DLD1 (cell line): ENCODE results near the gene RASD2.

ENCODE experiments used
- in situ Hi-C: cut with HindIII; loops from 2 replicates; pipeline ENCODE4 v1.10.0; 2017; ENCODE audit warnings: low sequenced_read_pairs

The RASD2 gene

DNA sequence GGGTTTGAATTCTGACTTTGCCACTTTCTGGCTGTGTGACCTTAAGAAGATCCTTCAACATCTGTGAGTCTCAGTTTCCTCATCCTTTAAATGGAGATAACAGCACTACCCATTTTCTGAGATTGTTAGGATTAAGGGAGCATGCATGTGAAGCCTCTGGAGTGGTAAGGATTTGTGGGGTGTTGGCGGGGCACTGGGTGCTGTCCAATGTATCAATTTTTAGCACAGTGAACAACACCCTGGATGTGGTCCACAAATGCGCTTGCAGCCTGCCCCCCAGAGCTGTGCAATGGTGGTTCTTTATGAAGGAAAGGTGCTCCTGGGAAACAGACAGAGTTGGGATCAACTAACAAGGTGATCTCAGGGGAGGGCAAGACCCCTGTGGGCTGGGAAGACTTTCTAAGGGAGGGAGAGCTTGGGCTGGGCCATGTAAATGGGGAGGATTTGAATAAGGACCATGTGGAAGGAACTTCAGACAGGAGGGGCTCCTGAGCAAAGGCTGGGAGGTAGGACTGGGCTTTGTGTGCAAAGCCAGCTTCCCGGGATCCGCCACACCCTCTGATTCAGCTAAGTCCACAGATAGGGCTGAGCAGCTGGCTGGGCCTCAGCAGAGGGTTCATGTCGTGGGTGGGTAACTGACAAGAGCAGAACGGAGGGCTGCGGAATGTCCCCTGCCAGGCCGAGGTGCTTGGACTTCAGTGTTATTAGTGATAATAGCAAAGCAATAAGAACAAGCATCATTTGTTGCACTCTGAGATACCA, 22.7 kb upstream of the RASD2 start:
- in situ Hi-C loops = no loop called here

DNA sequence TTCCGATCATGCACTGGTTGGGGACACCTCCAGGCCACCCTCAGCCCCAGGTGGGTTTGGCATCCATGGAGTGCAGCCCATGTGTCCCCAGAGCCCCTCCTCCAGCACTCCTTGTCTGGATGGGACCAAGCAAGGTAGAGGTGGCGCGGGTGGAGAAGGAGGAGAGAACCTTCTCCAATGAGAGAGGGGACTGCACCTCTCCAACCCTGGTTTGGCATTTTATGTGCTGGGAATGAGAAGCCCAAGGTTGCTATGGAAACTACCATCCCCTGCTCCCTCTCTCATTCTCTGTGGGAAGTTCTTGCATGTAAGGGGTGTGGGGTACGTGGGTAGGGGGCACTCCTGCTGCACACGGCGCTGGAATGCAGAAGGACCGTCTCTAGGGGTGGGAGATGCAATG, 21.8 kb upstream of the RASD2 start:
- in situ Hi-C loops = no loop called here

DNA sequence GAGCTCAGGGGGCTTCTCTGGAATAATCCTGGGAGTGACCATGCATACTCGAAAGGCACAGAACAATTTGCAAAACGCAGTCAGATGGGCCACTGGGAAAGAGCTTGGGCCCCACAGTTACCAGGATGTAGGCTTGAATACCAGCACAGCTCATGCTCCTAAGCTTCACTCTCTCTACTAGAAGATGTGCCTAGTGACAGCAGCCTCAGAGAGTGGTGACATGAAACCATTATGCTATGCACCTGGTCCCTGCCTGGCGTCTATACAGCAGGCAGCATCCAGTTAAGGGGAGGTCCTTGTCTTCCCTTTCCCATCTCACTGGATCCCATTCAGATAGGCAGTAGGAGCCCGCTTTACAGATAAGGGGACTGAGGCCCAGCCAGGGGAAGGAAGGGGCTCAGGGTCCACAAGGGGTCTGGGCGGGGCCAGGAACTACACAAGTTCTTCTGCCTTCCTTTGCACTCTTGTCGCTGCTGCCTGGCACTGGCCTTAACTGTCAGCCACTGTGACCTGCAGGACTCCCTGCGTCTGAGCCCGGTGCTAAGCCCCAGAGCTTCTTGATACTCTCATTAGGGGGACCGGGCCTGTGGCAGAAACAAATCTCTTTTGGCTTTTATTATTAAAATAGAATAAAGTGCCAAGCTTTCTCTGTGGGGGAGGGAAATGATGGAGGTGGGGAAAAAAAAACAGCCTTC, 21.2 kb upstream of the RASD2 start:
- in situ Hi-C loops = no loop called here

DNA sequence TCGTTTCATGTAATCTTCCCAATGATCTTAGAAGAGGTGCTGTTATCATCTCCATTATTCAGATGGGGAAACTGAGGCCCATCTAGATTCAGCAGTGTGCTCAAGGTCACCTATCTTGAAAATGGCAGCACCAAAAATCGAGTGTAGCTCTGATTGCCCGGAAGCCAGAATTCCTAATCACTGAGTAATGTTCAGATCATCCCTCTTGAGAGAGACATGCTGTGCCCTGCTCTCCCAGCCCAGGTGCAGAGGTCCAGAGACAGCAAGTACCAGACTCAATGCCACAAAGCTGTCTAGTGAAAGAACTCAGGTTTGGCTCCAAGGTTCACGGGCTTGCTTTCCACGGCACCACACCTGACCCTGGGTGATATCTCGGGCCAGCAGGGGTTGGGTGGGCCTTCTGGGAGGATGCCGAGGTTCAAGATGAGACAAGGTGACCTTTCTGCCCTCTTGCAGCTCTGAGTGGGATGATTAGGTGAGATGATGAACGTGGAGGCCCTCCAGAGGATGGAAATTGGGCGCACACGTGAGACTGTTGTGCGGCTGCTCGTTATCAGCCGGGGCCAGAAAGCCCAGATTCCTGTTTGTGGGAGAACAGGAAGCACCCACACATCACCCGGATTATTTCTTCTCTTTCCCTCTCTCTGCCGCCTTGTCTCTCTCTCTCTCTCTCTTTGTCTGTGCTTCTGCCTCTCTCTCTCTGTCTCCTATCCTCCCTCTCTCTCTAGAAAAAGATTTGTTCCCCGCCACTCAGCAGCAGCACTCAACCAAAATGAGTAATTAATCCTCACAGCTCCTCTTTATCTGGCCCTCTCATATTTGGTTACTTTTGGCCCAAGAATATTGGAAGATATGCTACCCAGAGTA, 19.0 kb upstream of the RASD2 start:
- in situ Hi-C loops = no loop called here

DNA sequence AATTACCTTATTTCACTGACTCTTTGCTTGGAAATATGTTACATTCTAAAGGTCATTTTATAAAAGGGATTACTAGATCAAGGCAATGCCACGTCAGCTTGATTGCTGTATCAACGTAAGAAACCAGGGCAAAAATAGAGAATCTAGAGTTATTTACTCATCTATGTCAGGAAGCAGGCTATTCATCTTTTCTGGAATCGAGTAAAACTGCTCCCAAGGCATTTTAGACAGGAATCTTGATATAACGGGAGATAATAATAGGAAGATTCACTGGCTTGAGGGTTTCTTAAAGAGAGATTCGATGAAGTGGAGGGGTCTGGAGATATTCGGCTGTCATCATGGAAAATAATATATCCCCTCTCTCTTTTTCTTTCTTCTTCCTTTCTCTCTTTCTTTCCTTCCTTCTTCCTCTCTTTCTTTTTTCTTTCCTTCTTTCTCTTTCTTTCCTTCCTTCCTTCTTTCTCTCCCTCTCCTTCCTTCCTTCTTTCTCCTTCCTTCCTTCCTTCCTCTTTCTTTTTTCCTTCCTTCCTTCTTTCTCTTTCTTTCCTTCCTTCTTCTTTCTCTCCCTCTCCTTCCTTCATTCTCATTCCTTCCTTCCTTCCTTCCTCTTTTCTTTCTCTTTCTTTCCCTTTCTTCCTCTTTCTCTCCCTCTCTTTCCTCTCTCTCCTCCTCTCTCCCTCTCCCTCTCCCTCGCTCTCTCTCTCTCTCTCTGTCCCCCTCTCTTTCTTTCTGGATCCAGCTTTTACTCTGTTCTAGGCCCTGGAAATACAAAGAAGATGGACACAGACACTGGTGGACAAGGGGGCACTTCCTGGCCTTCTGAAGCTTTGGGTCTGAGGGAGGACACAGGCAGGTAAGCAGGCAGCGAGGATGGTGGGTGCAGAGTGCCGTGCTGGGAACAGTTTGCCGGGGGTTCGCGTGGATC, 18.1 kb upstream of the RASD2 start:
- in situ Hi-C loops = no loop called here

DNA sequence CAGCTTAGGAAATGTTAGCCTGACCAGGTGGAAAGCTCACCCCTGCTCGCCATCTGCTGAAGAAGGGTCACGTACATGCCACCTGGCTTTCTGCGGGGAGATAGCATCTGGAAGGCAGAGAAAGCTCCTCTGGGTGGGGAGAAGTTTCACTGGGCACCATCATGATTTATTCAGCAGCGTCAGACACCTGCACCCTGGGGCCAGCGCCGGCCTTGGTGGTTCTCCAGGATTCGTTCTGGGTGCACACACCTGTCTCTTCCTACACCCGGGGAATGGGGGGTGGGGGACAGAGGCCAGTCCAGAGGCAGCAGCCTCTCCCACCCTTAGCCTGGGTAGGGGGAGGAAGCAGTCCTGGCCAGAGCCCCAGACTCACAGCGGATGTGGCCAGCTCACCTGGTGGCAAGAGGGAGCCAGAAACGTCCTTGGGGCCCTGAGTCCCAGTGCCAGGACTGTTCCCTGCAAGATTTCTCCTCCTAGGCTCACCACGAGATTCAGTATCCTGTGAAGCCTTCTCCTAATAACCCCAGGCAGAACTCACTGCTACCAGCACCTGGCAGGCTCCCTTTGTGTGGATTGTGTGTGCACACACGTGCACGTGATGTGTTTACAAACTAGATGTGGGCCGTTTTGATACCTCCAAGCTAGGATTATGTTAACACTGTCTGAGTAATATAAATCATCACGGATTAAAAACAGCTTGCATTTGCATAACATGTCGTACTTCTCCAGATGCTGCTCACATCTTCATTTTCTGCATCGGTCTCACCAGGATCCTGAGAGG, 17.3 kb upstream of the RASD2 start:
- in situ Hi-C loops = no loop called here

DNA sequence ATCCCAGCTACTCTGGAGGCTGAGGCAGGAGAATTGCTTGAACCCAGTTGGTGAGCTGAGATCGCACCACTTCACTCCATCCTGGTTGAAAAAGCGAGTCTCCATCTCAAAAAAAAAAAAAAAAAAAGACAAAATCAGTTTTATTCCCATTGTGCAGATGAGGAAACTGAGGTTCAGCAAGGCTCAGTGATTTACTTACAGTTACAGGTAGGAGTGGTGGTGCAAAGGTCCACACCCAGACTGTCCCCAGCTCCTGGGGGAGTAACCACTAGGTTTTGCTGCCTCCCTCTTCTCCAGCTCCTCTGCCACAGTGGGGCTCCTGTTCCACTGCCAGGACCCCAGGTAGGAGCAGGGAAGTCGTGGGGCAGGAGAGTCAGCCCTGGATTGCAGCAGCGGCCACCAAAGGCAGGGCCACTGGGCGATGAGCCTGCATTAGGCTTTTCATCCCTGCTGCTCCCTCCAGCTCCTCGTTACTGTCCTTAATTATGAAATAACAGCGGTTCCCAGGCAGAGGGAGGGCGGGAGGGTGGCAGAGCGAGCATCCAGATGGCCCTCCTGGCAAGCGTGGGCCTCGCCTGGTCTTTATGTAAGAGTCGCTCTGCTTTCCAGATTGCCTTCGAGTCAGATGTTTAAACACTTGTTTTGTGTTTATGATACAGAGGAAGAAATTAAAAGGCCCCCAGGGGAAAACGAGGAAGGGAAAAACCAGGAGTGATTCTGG, 15.5 kb upstream of the RASD2 start:
- in situ Hi-C loops = no loop called here

DNA sequence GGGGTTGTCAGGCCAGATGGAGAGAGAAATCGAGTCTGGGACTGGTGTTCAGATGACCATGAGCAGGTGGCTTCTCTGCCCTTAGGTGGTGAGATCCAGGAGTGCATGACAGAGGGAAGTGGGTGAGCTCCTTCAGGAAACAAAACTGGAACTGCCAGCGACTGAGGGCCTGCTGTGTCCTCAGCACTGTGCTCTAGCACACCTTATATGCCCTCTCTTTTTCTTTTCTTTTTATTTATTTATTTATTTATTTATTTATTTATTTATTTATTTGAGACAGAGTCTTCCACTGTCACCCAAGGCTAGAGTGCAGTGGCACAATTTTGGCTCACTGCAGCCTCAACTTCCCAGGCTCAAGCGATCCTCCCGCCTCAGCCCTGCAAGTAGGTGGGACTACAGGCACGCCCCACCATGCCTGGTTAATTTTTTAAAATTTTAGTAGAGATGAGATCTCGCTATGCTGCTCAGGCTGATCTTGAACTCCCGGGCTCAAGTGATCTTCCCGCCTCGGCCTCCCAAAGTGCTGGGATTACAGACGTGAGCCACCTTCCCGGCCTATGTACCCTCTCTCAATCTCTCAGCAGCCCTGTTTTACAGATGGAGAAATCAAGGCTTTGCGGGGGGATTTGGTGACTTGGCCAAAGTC, 14.8 kb upstream of the RASD2 start:
- in situ Hi-C loops = no loop called here

DNA sequence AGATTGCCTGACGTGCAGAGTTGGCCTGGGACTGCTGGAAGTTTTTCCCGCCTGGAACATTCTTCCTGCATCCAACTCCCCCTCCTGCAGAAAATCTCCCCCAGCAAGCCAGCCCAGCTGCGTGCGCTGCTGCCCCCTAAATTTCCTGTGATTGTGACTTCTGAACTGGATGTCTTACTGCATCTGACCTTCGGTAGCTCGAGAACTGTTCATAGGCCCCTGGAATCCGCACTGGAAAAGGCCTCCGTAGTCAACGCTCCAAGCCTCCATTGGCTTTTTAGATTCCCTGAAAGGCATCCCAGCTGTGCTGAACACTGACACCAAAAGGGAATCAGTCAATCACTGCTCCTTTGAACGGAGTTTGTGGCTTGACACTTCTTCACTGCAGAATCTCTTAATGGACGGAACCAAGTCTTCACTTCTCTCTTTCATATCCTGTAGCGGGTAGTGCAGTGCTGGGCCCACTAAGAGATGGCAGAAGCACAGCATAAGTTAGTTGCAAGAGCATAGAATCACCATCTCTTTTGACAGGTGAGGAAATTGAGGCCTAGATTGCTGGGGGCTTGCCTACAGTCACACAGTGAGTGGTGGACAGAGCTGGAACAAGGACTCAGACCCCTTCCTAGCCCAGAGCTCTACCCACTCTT, 14.2 kb upstream of the RASD2 start:
- in situ Hi-C loops = no loop called here

DNA sequence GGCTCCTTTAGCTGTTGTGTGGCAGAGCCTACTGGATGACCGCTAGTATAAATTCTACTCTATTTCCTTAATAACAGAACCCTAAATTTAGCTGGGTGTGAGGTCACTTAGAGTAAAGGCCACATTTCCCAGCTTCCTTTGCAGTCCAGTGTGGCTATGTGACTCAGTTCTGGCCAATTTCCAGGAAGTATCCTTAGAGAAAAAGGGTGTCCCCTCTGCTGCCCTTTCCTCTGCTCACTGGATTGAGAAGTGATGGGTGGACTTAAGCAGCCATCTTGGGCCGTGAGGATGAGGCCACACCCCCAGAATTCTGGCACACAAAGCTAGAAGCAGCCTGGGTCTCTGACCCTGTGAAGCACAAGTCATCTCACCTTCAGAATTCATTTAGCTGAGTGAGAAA, 11.7 kb upstream of the RASD2 start:
- in situ Hi-C loops = no loop called here

DNA sequence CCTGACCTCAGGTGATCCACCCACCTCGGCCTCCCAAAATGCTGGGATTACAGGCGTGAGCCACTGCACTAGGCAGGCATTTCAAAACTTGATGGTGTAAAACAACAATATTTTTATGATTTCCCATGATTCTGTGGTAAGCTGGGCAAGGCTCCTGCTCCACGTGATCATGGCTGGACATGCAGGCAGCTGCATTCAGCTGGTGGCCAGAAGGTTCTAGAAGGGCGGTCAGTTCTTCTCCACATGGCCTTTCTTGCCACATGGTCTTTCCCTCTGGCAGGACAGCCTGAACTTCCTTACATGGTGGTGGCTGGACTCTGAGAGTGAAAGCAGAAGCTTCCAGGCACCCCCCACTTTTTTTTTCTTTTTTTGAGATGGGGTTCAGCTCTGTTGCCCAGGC, 9.9 kb upstream of the RASD2 start:
- in situ Hi-C loops = no loop called here

DNA sequence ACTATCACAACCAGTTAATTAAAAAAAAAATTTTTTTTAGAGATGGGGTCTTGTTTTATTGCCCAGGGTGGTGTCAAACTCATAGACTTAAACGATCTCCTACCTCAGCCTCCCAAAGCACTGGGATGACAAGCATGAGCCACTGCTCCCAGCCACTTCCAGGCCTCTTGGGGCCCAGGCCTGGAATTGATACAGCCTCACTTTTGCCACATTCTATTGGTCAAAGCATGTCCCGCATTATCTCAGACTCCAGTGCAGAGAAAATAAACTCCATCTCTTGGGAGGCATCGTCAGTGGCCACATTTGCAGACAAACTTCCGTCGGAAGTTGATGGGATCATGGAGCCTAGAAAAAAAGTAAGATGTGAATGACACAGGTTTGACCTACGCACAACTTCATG, 9.4 kb upstream of the RASD2 start:
- in situ Hi-C loops = no loop called here

DNA sequence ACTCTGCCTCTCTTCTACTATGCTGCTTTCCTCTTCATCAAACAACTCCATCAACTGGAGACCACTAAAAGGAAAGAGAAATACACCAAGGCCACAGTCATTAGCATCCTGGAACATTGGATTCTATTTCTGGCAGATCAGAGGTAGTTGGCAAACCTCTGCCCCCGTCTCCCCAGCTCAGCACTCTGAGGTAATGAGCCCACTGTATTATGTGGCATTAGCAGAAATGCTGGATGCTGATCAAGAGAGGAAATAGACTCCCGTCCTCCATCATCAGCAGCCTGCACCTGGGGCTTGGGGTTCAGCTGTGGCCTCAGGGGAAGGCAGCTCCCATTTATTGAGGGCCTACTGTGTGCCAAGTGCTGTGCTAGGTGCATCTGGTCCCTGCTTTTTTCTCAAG, 9.0 kb upstream of the RASD2 start:
- in situ Hi-C loops = no loop called here

DNA sequence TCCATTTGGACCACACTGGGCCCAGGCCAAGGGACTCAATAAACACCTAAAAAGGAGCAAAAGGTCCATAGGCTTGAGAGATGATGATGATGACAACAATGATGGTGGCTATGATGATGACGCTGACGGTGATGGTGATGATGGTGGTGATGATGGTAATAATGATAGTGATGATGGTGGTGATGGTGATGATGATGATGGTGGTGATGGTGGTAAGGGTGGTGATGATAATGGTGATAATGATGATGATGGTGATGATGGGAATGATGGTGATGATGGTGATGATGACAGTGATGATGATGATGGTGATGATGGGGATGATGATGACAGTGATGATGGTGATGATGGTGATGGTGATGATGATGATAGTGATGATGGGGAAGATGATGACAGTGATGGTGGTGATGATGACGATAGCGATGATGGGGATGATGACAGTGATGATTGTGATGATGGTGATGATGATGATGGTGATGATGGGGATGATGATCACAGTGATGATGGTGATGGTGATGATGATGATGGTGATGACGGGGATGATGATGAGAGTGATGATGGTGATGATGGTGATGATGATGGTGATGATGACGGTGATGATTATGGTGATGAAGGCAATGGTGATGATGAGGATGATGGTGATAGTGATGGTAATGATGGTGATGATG, 7.1 kb upstream of the RASD2 start:
- in situ Hi-C loops = no loop called here

DNA sequence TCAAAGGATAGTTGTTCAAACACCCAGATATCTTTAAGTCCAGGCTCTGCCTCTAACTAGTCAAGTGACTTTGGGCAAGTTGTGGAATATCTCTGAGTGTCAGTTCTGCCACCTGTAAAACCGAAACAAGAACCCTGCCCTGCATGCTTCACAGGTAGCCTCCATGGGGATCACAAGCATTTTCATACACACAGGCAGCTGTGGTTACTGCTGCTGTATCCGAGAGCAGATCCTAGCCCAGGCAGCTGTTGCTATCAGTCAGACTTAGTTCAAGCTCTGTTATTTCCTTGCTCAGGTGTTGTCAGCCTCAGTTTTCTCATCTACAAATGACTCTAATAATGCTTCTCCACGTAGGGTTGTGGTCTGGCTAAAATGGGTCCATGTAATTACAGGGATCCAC, 6.5 kb upstream of the RASD2 start:
- in situ Hi-C loops = no loop called here

DNA sequence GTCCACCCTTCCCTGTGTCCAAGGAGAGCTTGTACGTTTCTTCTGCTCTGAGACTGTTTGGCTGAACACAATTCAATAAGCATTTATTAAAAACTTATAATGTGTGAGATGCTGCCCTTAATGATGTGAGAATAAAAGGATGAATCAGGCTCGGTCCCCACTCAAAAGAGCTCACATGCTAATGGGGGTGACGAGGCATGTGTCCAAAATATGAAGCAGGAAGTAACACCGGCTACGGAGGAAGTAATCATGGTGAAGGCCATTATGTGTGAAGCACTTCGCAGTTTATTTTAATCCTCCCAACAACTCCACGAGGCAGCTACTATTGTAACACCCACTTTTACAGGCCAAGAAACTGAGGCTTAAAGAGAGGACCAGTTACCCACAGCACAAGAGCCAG, 3.4 kb upstream of the RASD2 start:
- in situ Hi-C loops = no loop called here

DNA sequence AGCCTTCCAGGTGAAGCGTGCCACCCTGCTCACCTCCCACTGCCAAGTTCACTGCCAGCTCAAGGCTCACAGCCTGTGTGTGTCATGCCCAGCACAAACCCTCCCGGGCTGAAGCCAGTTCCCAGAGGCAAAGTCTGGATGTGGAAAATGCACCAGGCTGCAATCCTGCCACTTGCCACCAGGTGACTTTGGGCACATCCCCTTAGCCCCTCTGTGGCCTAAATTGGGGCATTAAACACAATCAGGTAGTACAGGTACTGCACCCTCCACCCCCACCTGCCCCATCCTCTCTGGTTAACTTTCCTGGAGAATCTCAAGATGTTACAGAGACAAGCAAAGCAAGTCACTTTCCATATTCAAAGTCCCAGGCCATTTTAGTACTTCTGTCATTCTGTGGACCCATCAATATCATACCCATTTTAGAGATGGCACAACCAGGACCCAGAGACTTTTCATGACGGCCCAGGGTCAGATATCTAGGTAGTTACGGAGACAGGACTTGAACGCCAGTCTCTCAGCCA, 1.8 kb upstream of the RASD2 start:
- in situ Hi-C loops = no loop called here

DNA sequence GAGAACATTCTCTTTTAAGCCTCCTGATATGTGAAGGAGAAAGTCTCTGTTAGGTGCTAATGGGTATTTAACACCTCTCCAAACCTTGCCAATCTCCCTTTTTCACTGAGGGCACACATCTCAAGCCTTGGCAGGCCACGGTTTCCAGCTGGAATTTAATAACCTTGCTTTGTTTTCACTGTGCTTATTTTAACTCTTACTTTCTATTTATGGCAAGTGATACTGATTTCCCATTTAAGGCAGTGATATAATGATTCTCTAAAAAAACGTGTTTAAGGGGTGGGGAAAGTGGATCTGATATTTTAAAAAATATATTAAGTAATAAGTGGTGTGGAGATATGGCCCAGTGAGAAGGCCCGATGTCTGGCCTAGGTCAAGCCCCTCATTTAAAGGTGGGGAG, 1.1 kb upstream of the RASD2 start:
- in situ Hi-C loops = no loop called here
